ENCODE measurements around the gene GRIK1. TPM values are rescaled to one million over a fixed set of nuclear protein-coding genes. Genes with fewer than 3 reads are reported as not detected.

Gene GRIK1
- polyA plus RNA-seq, 1 donor (not counting 4 experiments of a cell fraction or from before 2014, with no cell fraction given), result not detected

- H3K4me3 ChIP-seq (ENCODE audit: control insufficient read depth in 2 of 3, extremely low read depth in 1 of 3, insufficient read depth in 2 of 3, low read depth in 1 of 3, low read length in 3 of 3), result no peak overlapping the region
- no peak overlapping the region for H3K4me2 ChIP-seq (ENCODE audit: control insufficient read depth, extremely low read depth, insufficient read depth, low read depth, low read length)
- H4K20me1 ChIP-seq (ENCODE audit: control insufficient read depth, extremely low read depth, insufficient read depth, low read length), result no peaks in the 10 kb centered on the region
- no peaks in the 10 kb centered on the region for H3K9me1 ChIP-seq (ENCODE audit: control insufficient read depth, extremely low read depth, insufficient read depth, low read length)
- H3K36me3 ChIP-seq (ENCODE audit: control insufficient read depth in 2 of 2, extremely low read depth in 1 of 2, insufficient read depth in 2 of 2, low read length in 2 of 2), result no peaks in the 10 kb centered on the region
- FAIRE-seq (no peak), DNase-seq (ENCODE audit: low read depth, low spot score) (no peak)
- no peak overlapping the region for H3K27ac ChIP-seq (ENCODE audit: control insufficient read depth, insufficient read depth, low read length)
- H3K9ac ChIP-seq (ENCODE audit: control insufficient read depth, extremely low read depth, insufficient read depth, low read length), result no peak overlapping the region
- no peaks in the 10 kb centered on the region for H3K79me2 ChIP-seq (ENCODE audit: control insufficient read depth, insufficient read depth, low read length)
- no peaks in the 10 kb centered on the region for H3K9me3 ChIP-seq (ENCODE audit: control insufficient read depth, low read depth, low read length)
- dilution Hi-C loops (cut with MboI; ENCODE audit: extremely low pct_ligation_motif_present, low sequenced_read_pairs), result no loop called here
- H3K27me3 ChIP-seq (ENCODE audit: control insufficient read depth, extremely low read depth, insufficient read depth, low read length), result no peaks in the 10 kb centered on the region
- H3K4me1 ChIP-seq (ENCODE audit: control insufficient read depth, extremely low read depth, insufficient read depth, low read length), result no peaks in the 10 kb centered on the region
- H2AFZ ChIP-seq (ENCODE audit: control insufficient read depth, low read length), result no peak overlapping the region
- TF ChIP-seq EZH2 (IDR thresholded peaks at IDR 0.05; ENCODE audit: low read length), result no peak
- TF ChIP-seq CTCF (optimal IDR thresholded peaks at IDR 0.05 in 1 of 3, IDR thresholded peaks at IDR 0.05 in 1 of 3, conservative IDR thresholded peaks at IDR 0.05 in 1 of 3; ENCODE audit: extremely low read depth in 1 of 3, insufficient read depth in 2 of 3, low read length in 3 of 3), result no peak
Measured at GRCh38 chr21:29711236-29711635, 228.6 kb downstream of the GRIK1 start.

GRCh38 chr21:29710498-29710897 is 229.3 kb downstream of the GRIK1 start:
- Histone ChIP-seq H3K9me3 (ENCODE audit: control insufficient read depth, low read depth, low read length) (no peaks in the 10 kb centered on the region), H3K4me3 (ENCODE audit: control insufficient read depth in 2 of 3, extremely low read depth in 1 of 3, insufficient read depth in 2 of 3, low read depth in 1 of 3, low read length in 3 of 3) (no peak overlapping the region), H3K9ac (ENCODE audit: control insufficient read depth, extremely low read depth, insufficient read depth, low read length) (no peak overlapping the region), H3K4me1 (ENCODE audit: control insufficient read depth, extremely low read depth, insufficient read depth, low read length) (no peaks in the 10 kb centered on the region), H3K9me1 (ENCODE audit: control insufficient read depth, extremely low read depth, insufficient read depth, low read length) (no peaks in the 10 kb centered on the region), H3K4me2 (ENCODE audit: control insufficient read depth, extremely low read depth, insufficient read depth, low read depth, low read length) (no peak overlapping the region), H3K27ac (ENCODE audit: control insufficient read depth, insufficient read depth, low read length) (no peak overlapping the region), H3K36me3 (ENCODE audit: control insufficient read depth in 2 of 2, extremely low read depth in 1 of 2, insufficient read depth in 2 of 2, low read length in 2 of 2) (no peaks in the 10 kb centered on the region), H3K79me2 (ENCODE audit: control insufficient read depth, insufficient read depth, low read length) (no peaks in the 10 kb centered on the region), H2AFZ (ENCODE audit: control insufficient read depth, low read length) (no peak overlapping the region), H4K20me1 (ENCODE audit: control insufficient read depth, extremely low read depth, insufficient read depth, low read length) (no peaks in the 10 kb centered on the region), H3K27me3 (ENCODE audit: control insufficient read depth, extremely low read depth, insufficient read depth, low read length) (no peaks in the 10 kb centered on the region)
- DNase-seq (ENCODE audit: low read depth, low spot score) (no peak), FAIRE-seq (no peak)
- no peak for TF ChIP-seq EZH2 (IDR thresholded peaks at IDR 0.05; ENCODE audit: low read length)
- TF ChIP-seq CTCF (optimal IDR thresholded peaks at IDR 0.05 in 1 of 3, IDR thresholded peaks at IDR 0.05 in 1 of 3, conservative IDR thresholded peaks at IDR 0.05 in 1 of 3; ENCODE audit: extremely low read depth in 1 of 3, insufficient read depth in 2 of 3, low read length in 3 of 3), result no peak
- dilution Hi-C loops (cut with MboI; ENCODE audit: extremely low pct_ligation_motif_present, low sequenced_read_pairs), result no loop called here

All from keratinocyte (primary cell).